ENCODE results near the gene C6orf136. TPM values are rescaled to one million over a fixed set of nuclear protein-coding genes. Genes with fewer than 3 reads are reported as not detected.

Gene C6orf136
- total and polyA plus RNA-seq, 10 of the 15 experiments (the other 5 are each of a cell fraction or from before 2014, with no cell fraction given): 5.2 to 24.1 (median 14.9) TPM

- WGBS (ENCODE audit: insufficient coverage, insufficient replicate concordance, low lambda C conversion rate, missing lambda C conversion rate): 0% methylated on average over 5 of the region's 7 CpGs
- H3K27me3 ChIP-seq (replicated peaks in 1 of 2; ENCODE audit: control insufficient read depth in 2 of 2, insufficient read depth in 2 of 2, low read length in 1 of 2): no peaks in the 10 kb centered on the region
- intact Hi-C loops (cut with micrococcal nuclease; ENCODE audit: unreplicated experiment) (loop anchor here (5.0 kb wide), 2 partner anchors 144 to 194 kb away; no protein-coding TSS in a partner anchor), in situ Hi-C loops (cut with MboI) (loop anchor here (5.0 kb wide), 2 partner anchors 34 to 139 kb away; partner anchors contain the start of gene MDC1)
- BruUV-seq (replicated peaks): TSS peak; percentile 30
- H3K4me2 ChIP-seq (ENCODE audit: control insufficient read depth, insufficient read depth): peak overlapping the region; percentile 89
- peaks cover 0 to 9% of the 10 kb centered on the region in 2 experiments; a peak in 3 of 4 replicates for H3K36me3 ChIP-seq (ENCODE audit: control insufficient read depth in 2 of 2, insufficient read depth in 2 of 2, low read length in 1 of 2)
- peak overlapping the region; percentile 100 for H3K4me3 ChIP-seq
- H3K4me1 ChIP-seq (ENCODE audit: control insufficient read depth, insufficient read depth, low read length): peaks cover 12% of the 10 kb centered on the region
- H2AFZ ChIP-seq (ENCODE audit: control insufficient read depth, low read depth, low read length): no peak overlapping the region
- POLR2A ChIA-PET: interaction anchor here (0.9 to 9.5 kb wide), 3 partner anchors 37 to 71 kb away, joined by 3 to 200 read pairs (median 5); partner anchors contain the start of genes MDC1 and TUBB
- peak overlapping the region; percentile 75 for H3K9ac ChIP-seq (ENCODE audit: control insufficient read depth, insufficient read depth, low read length)
- SMC1A ChIA-PET (ENCODE audit: uncharacterized antibody, unreplicated experiment): interaction anchor here (11.3 kb wide), 1 partner anchor 41 kb away, joined by 265 read pairs; the partner anchor contains the start of genes MDC1 and TUBB
- H4K20me1 ChIP-seq (ENCODE audit: control insufficient read depth, insufficient read depth): peaks cover 5% of the 10 kb centered on the region; the same call in 1 of the 2 replicates
- FAIRE-seq: no peak
- no peak for DNase-seq (ENCODE audit: low read depth, low spot score)
- no peaks in the 10 kb centered on the region for H3K9me3 ChIP-seq (replicated peaks; ENCODE audit: control insufficient read depth, insufficient read depth, low read length)
- peaks cover 97% of the 10 kb centered on the region for H3K79me2 ChIP-seq (ENCODE audit: control insufficient read depth, insufficient read depth, low read length)
- RAD21 ChIA-PET (ENCODE audit: unreplicated experiment): interaction anchor here (1.3 to 14.2 kb wide), 4 partner anchors 37 to 151 kb away, joined by 3 to 232 read pairs (median 106); partner anchors contain the start of genes MDC1 and TUBB
- CTCF ChIA-PET: interaction anchor here (1.5 to 9.5 kb wide), 2 partner anchors 42 to 137 kb away, joined by 5 to 487 read pairs; partner anchors contain the start of genes MDC1 and TUBB
- no peak for ATAC-seq
- TF ChIP-seq SMC3 (IDR thresholded peaks at IDR 0.05; ENCODE audit: borderline replicate concordance, low read length): no peak
- TF ChIP-seq NR2F1 (conservative IDR thresholded peaks at IDR 0.05): peak; percentile 40
- no peak for TF ChIP-seq IRF4 (IDR thresholded peaks at IDR 0.05; ENCODE audit: low read depth, low read length)
- TF ChIP-seq YY1 (IDR thresholded peaks at IDR 0.05; ENCODE audit: low read depth, low read length): no peak
- no peak for TF ChIP-seq NBN (IDR thresholded peaks at IDR 0.05)
- no peak for TF ChIP-seq JUNB (IDR thresholded peaks at IDR 0.05)
- TF ChIP-seq, protein P1, sequence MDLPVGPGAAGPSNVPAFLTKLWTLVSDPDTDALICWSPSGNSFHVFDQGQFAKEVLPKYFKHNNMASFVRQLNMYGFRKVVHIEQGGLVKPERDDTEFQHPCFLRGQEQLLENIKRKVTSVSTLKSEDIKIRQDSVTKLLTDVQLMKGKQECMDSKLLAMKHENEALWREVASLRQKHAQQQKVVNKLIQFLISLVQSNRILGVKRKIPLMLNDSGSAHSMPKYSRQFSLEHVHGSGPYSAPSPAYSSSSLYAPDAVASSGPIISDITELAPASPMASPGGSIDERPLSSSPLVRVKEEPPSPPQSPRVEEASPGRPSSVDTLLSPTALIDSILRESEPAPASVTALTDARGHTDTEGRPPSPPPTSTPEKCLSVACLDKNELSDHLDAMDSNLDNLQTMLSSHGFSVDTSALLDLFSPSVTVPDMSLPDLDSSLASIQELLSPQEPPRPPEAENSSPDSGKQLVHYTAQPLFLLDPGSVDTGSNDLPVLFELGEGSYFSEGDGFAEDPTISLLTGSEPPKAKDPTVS (IDR thresholded peaks at IDR 0.05; ENCODE audit: low read depth, low read length): no peak
- TF ChIP-seq SIN3A (IDR thresholded peaks at IDR 0.05; ENCODE audit: low read depth, low read length): no peak
- peak; percentile 8; the same call in 1 of the 2 replicates for TF ChIP-seq SMAD5 (IDR thresholded peaks at IDR 0.05; ENCODE audit: low read depth)
- TF ChIP-seq ETV6 (conservative IDR thresholded peaks at IDR 0.05 in 1 of 2, IDR thresholded peaks at IDR 0.05 in 1 of 2; ENCODE audit: borderline replicate concordance in 1 of 2, low read depth in 1 of 2): no peak
- TF ChIP-seq, protein P2, sequence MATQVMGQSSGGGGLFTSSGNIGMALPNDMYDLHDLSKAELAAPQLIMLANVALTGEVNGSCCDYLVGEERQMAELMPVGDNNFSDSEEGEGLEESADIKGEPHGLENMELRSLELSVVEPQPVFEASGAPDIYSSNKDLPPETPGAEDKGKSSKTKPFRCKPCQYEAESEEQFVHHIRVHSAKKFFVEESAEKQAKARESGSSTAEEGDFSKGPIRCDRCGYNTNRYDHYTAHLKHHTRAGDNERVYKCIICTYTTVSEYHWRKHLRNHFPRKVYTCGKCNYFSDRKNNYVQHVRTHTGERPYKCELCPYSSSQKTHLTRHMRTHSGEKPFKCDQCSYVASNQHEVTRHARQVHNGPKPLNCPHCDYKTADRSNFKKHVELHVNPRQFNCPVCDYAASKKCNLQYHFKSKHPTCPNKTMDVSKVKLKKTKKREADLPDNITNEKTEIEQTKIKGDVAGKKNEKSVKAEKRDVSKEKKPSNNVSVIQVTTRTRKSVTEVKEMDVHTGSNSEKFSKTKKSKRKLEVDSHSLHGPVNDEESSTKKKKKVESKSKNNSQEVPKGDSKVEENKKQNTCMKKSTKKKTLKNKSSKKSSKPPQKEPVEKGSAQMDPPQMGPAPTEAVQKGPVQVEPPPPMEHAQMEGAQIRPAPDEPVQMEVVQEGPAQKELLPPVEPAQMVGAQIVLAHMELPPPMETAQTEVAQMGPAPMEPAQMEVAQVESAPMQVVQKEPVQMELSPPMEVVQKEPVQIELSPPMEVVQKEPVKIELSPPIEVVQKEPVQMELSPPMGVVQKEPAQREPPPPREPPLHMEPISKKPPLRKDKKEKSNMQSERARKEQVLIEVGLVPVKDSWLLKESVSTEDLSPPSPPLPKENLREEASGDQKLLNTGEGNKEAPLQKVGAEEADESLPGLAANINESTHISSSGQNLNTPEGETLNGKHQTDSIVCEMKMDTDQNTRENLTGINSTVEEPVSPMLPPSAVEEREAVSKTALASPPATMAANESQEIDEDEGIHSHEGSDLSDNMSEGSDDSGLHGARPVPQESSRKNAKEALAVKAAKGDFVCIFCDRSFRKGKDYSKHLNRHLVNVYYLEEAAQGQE (IDR thresholded peaks at IDR 0.05; ENCODE audit: low read depth, low read length): no peak
- TF ChIP-seq POLR2AphosphoS5 (IDR thresholded peaks at IDR 0.05; ENCODE audit: low read length): 0 out of 2 replicates have a peak, but pooled peaks have one; percentile 1
- peak overlapping the region; percentile 94 for H3K27ac ChIP-seq (ENCODE audit: control insufficient read depth, insufficient read depth)
Measured at GRCh38 chr6:30683183-30683979, 36.4 kb downstream of the C6orf136 start.
